NCI-H524 treated with DMSO at 0.1 percent for 48 hours (cell line): ENCODE measurements around the gene LCN15.
"Not testable (repeated sequence)": the region's sequence is repeated elsewhere in the genome, so short reads cannot be mapped to it uniquely, and the experiment has no call there.

Experiments
- DNase-seq: peaks from one replicate; lab custom pipeline; 2025; lab: John Stamatoyannopoulos, UW

Gene LCN15, protein sequence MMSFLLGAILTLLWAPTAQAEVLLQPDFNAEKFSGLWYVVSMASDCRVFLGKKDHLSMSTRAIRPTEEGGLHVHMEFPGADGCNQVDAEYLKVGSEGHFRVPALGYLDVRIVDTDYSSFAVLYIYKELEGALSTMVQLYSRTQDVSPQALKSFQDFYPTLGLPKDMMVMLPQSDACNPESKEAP

DNA sequence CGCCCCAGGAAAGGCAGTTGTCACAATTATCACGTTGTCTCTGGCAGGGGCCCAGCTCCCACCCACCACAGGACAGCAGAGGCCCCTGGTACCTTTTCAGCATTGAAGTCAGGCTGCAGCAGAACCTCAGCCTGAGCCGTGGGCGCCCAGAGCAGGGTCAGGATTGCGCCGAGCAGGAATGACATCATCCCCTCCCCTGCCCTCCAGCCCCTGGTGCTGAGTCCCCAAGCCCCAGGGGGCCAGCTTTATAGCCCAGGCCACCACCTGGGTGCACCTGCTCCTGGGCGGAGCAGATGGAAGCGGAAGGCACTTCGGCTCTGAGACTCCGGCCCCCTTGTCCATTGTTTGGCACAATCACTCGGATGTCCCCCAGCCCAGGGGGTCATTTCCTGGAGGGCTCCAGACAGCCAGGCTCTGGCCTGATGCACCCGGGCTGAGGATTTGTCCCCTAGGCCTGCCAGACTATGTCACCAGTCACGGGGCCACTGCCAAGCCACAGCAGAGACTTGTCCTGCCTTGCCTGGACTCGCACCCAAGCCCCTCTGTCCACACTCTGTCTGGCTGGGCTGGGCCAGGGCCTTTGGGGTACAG lies at the start of gene LCN15:
LCN15 (minus strand) TSS at position 218 of the 591 bp plus-strand sequence; CDS start at position 188, 30 bp downstream.
- no peak for DNase-seq

DNA sequence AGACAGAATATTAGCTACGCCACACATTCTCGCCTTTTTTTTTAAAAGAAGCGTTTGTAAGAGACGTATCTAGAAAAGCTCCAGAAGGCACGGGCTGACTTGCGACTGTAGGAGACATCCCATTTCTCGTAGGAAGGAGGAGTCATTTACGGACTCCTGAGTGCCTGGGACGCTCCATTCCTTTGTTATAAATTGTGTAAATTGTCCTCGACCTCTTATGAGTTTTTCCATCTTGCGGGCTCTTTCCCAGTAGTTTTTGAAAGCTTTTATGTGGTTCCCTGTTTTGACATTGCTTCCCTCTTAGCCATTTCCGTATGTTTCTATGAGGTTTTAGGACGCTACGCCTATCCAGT lies 44.5 kb upstream of the LCN15 start:
- DNase-seq, result no peak

GRCh38 chr9:136808075-136808805 lies 43.9 kb upstream of the LCN15 start:
- DNase-seq, result no peak

DNA sequence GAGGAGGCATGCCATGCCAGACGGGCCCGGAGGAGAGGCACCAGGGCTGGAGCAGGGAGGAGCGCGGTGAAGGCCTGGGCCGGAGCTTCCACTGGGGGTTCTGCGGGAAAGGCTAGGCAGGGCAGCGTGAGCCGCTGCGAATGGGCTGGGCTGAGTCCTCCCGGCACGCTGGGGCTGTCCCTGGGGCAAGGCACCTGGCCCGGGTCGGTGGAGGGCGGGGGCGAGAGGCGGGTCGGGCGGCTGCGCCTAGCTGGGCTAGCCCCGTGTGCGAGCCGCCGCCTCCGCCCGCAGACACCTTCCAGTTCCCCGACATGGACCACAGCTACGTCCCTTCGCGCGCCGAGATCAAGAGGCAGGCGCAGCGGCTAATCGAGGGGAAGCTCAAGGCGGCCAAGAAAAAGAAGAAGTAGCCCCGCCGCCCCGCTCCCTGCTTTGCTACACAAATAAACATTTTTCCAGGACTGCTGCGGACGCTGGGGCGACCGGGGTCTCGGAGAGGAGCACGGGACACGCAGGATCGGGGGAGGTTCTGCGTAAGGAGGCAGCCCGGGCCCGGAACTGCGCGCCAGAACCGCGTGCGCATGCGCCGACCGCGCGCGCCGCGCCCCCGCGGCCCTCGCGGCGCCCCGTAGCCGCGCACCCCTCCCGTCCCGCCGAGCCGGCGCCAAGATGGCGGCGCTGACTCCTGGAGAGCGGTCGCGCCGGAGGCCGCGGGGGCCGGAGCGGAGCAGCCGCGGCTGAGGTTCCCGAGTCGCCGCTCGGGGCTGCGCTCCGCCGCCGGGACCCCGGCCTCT lies 43.2 kb upstream of the LCN15 start, which contains the start of gene RABL6:
RABL6 (plus strand) TSS at position 668 of the 794 bp plus-strand sequence. CDS start 249 bp downstream, outside the sequence.
- DNase-seq, result no peak

DNA sequence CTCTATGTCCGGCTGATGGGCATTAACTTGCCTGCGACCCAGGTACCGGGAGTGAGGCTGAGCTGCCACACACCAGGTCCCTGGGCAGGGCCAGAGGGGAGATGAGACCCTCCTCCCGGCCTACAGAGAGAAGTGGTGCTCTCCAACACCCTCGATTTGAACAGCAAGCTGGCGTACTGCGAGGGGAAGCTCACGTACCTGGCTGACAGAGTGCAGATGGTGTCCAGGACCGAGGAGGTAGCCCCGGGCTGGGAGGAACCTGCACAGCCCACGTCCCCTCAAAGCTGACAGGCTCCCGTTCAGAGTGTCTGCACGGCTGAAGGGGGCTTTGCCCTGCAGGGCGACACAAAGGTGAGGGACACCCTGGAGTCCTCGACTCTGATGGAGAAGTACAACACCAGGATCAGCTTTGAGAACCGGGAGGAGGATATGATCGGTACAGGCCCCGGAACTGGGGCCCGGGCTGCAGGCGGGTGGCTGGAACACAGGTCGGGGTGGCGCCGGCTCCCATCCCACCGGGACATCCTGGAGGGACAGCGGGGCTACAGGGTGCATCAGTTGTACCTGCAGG lies 42.4 kb upstream of the LCN15 start:
- DNase-seq, result no peak

DNA sequence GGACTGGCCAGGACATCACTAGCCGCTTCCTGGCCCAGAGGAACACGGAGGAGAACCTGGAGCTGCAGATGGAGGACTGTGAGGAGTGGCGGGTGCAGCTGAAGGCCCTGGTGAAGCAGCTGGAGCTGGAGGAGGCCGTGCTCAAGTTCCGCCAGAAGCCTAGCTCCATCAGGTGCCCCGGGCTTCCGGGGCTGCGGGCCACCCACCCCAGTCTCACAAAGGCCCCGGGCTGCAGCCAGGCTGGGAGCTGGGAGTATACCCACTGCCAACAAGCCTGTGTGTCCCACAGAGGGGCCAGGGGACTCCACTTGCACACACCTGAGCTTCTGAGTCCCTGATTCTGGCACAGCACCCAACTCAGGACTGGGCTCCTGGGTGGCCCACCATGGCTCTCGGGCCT lies 41.7 kb upstream of the LCN15 start:
- DNase-seq, result no peak

DNA sequence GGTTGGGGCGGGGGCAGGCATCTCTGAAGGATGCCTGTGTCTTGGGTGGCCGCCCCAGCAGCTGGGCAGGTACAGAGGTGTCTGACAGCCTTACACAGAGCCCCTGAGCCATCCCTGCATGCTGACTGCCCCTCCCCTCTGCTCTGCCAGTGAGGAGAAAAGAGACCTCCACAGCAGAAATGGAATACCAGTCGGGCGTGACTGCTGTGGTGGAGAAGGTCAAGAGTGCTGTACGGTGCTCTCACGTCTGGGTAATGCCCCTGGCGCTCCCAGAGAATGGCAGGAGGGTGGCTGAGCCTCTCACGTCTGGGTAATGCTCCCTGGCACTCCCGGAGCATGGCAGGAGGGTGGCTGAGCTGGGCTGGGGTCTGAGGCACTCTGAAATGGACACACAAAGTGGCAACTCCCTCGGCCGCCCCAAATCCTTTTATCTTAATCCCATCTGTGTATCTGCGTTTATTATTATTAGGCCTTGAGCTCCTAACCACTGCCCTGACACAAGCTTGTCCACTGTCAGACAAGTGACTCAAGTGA lies 41.0 kb upstream of the LCN15 start:
- no peak for DNase-seq

GRCh38 chr9:136804509-136805206 lies 40.3 kb upstream of the LCN15 start:
- DNase-seq, result no peak

GRCh38 chr9:136803551-136804508 lies 39.5 kb upstream of the LCN15 start:
- peak; percentile 62 for DNase-seq

DNA sequence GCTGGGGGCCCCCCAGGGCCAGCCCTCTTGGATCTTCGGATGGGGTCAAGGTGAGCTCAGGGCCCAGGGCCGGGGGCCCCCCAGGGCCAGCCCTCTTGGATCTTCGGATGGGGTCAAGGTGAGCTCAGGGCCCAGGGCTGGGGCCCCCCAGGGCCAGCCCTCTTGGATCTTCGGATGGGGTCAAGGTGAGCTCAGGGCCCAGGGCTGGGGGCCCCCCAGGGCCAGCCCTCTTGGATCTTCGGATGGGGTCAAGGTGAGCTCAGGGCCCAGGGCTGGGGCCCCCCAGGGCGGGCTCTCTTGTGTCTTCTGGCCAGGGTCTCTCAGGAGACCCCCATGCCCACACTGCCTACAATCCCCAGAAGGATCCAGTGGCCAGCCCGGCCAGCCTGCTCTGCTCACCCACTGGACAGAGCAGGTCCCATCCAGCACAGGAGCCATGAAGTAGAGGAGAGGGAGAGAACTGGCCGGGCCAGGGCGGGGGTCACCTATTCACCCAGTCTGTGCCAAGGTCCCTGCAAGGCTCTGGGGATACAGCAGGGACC lies 38.8 kb upstream of the LCN15 start:
- not testable (repeated sequence) for DNase-seq

GRCh38 chr9:136802321-136802720 lies 38.0 kb upstream of the LCN15 start:
- no peak for DNase-seq

DNA sequence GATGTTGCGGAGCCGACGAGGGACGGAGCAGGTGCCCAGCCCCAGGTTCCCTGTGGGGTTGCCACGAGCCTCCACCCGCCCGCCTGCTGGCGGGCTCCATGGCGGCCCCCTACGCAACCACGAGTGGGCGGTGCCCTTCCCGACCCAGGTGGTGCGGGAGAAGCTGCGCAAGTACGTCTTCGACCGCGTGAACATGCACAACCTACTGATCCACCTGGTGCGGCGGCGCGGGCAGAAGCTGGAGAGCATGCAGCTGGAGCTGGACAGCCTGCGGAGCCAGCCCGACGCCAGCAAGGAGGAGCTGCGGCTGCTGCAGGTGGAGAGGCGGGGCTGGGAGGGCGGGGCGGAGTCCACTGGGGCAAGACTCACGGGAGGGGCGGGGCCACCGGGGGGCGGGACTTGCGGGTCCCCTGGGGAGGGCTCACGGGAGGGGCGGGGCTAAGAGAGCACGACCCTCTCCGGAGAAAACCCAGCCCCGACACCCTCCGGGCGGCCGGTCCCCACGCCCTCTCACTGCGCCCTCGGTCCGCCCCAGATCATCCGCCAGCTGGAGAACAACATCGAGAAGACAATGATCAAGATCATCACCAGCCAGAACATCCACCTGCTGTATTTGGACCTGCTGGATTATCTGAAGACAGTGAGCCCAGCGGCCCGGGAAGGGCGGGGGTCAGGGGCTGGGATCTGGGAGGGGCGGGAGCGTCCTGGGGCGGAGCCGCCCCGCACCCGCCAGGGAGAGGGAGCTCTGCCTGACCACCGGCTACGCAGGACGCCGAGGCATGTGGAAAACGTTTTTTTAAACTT lies 35.7 kb upstream of the LCN15 start:
- DNase-seq, result peak; percentile 73

DNA sequence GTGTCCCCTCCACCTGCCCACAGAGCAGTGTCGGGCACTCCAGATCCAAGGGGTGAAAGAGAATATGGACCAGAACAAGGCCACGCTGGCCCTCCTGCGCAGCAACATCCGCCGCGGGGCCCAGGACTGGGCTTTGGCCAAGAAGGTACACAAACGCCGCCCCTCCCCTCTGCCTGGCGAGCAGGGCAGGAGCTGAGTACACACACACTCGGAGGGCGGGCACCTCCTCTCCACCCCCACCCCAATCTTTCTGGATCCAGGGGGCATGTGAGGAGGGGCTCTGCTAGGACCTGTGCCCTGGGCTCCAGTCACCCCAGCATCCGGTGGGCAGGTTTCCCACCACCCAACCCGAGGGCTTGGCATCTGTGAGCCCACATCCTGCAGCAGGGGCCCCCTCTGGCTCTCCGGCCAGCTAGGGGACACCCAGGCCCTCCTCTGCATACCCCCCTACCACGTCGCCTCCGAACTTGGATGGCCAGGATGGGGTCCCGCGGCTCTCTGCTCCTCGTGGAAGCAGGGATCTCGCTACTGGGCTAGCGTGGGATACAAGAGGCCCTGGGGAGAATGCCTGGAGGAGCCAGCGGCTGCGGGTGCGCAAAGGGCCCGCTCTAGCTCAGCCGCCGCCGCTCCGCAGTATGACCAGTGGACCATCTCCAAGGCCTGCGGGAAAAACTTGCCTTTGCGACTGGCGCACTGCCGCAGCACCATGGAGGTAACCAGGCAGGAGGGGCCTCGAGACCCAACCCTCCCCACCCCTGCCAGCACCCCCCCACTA lies 34.9 kb upstream of the LCN15 start:
- no peak for DNase-seq

DNA sequence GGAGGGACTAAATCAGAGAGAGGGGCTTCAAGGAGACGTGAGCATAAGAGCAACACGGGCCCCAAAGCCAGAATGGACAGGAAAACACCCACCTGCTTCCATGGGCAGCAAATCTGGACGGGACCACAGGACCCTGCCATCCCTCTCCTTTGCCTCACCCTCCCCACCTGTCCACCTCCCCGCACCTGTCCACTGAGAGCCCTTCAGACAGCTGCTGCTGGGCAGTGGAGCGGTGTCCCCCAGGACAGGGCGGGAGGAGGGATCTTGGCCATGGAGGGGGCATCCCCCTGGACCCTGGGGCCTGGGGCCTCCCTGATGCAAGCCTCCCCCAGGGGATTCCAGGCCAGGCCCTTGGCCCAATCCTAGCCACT lies 34.4 kb upstream of the LCN15 start:
- no peak for DNase-seq

DNA sequence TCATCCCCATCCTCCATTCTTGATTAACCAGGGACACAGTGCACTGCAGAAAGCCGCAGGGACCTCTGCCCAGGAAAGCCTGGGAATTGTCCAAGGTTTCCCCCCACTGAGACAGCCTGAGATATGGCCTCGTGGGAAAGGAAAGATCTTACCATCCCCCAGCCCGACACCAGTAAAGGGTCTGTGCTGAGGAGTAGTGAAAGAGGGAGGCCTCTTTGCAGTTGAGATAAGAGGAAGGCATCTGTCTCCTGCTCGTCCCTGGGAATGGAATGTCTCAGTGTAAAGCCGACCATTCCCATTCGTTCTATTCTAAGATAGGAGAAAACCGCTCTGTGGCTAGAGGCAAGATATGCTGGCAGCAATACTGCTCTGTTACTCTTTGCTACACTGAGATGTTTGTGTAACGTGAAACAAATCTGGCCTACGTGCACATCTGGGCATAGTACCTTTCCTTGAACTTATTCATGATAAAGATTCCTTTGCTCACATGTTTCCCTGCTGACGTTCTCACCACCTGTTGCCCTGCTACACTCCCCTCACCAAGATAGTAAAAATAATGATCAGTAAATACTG lies 32.5 kb upstream of the LCN15 start:
- not testable (repeated sequence) for DNase-seq

- DNase-seq, result no peak
Observed at GRCh38 chr9:136796238-136796774, 32.0 kb upstream of the LCN15 start, which contains the start of gene CCDC183. CCDC183 (plus strand) TSS chr9:136796338; CDS start chr9:136796398, 60 bp downstream.

DNA sequence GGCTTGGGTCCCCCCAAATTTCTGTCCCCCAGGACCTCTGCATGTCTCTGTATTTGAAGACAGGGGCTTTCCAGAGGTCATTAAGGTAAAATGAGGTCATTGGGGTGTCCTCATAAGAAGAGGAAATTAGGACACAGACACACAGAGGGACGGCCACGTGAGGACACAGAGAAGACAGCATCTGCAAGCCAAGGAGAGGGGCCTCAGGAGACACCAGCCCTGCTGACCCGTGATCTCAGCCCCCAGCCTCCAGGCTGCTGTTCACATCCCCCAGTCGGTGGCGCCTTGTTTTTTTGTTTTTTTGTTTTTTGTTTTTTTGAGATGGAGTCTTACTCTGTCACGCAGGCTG lies 30.7 kb upstream of the LCN15 start:
- no peak for DNase-seq
